Thoracic aorta (tissue), 2 donors: ENCODE data around the gene RDX. TPM values are rescaled to one million over a fixed set of nuclear protein-coding genes. Genes with fewer than 3 reads are reported as not detected.

Source experiments
- ATAC-seq: fragments of 150-250 bp; one replicate; pipeline ENCODE4 v1.8.0; 2017; ENCODE audit warnings: low read depth; ENCODE audit not compliant: insufficient number of reproducible peaks, low FRiP score
- DNase-seq: peaks from one replicate; pipeline ENCODE4 v3.0.0-alpha.2; 2020; ENCODE audit warnings: low spot score
- H3K27ac ChIP-seq, 2 donors: fragments of 200-600 bp; sonication (generic); 1 replicate in 1 of 2; 2 replicates in 1 of 2; pipeline ENCODE4 v1.5.1; 2016; ENCODE audit warnings: mild to moderate bottlenecking in 2 of 2, moderate library complexity in 2 of 2
- H3K27me3 ChIP-seq: fragments of 200-600 bp; sonication (generic); replicated peaks from 2 replicates; pipeline ENCODE4 v1.6.0; 2016; ENCODE audit warnings: mild to moderate bottlenecking; ENCODE audit not compliant: insufficient read depth
- H3K36me3 ChIP-seq: fragments of 200-600 bp; sonication (generic); one replicate; pipeline ENCODE4 v1.5.1; 2016
- H3K4me1 ChIP-seq, 2 donors: fragments of 200-600 bp; sonication (generic); 1 replicate in 1 of 2; 2 replicates in 1 of 2; pipeline versions ENCODE4 v1.5.1 to v1.6.0; 2016; ENCODE audit warnings: low read depth in 2 of 2, mild to moderate bottlenecking in 1 of 2; ENCODE audit not compliant: control insufficient read depth in 1 of 2
- H3K4me3 ChIP-seq: fragments of 200-600 bp; sonication (generic); 2 replicates; pipeline ENCODE4 v1.5.1; 2016; ENCODE audit warnings: mild to moderate bottlenecking
- H3K9me3 ChIP-seq: fragments of 200-600 bp; sonication (generic); 2 replicates; pipeline ENCODE4 v1.5.1; 2016
- CTCF ChIP-seq: fragments of 200-600 bp; sonication (generic); IDR thresholded peaks from one replicate; pipeline ENCODE4 v1.5.1; 2019; ENCODE audit warnings: antibody characterized with exemption
- total RNA-seq, 2 donors: library from RNA; depleted of rRNA; stranded (reverse); fragments of >200 nt; gene quantifications; one replicate each; pipeline versions ENCODE4 v1.1.0 to v1.2.3, GENCODE V29; 2016

Gene RDX
- total RNA-seq, 2 donors from 2014 or later: 54.4 to 86.8 TPM

- Histone ChIP-seq H3K4me1 (peaks cover 11 to 26% of the 10 kb centered on the region in 2 donors), H3K4me3 (no peak overlapping the region), H3K27me3 (no peaks in the 10 kb centered on the region), H3K27ac (no peak overlapping the region), H3K36me3 (no peaks in the 10 kb centered on the region), H3K9me3 (no peaks in the 10 kb centered on the region)
- no peak for ATAC-seq
- TF ChIP-seq CTCF: no peak
- DNase-seq: no peak
Measured at GRCh38 chr11:110298301-110298765, 1.9 kb upstream of the RDX start.

- no peak for ATAC-seq
- no peaks in the 10 kb centered on the region for H3K9me3 ChIP-seq
- TF ChIP-seq CTCF: no peak
- no peak for DNase-seq
- H3K4me3 ChIP-seq: no peak overlapping the region
- H3K4me1 ChIP-seq: peaks cover 14 to 31% of the 10 kb centered on the region in 2 donors
- no peak overlapping the region for H3K27ac ChIP-seq
- H3K36me3 ChIP-seq: no peaks in the 10 kb centered on the region
- H3K27me3 ChIP-seq: no peaks in the 10 kb centered on the region
Measured at GRCh38 chr11:110297726-110298300, 1.4 kb upstream of the RDX start.

GRCh38 chr11:110297076-110297725 lies 787 bp upstream of the RDX start:
- Histone ChIP-seq H3K36me3 (no peaks in the 10 kb centered on the region), H3K27ac (peak overlapping the region; percentile 96), H3K4me3 (peak overlapping the region; percentile 86), H3K27me3 (no peaks in the 10 kb centered on the region), H3K4me1 (peaks cover 16 to 34% of the 10 kb centered on the region in 2 donors), H3K9me3 (no peaks in the 10 kb centered on the region)
- DNase-seq (no peak), ATAC-seq (no peak)
- TF ChIP-seq CTCF: no peak

GRCh38 chr11:110295531-110296225 lies 736 bp downstream of the RDX start:
- H3K27ac ChIP-seq: peak overlapping the region; percentile 96
- no peaks in the 10 kb centered on the region for H3K9me3 ChIP-seq
- no peaks in the 10 kb centered on the region for H3K27me3 ChIP-seq
- ATAC-seq: no peak
- H3K4me1 ChIP-seq: peaks cover 16 to 34% of the 10 kb centered on the region in 2 donors
- no peak for DNase-seq
- peak overlapping the region; percentile 86 for H3K4me3 ChIP-seq
- no peak for TF ChIP-seq CTCF
- H3K36me3 ChIP-seq: no peaks in the 10 kb centered on the region

GRCh38 chr11:110295086-110295485 lies 1.3 kb downstream of the RDX start:
- Histone ChIP-seq H3K4me1 (peaks cover 16 to 34% of the 10 kb centered on the region in 2 donors), H3K9me3 (no peaks in the 10 kb centered on the region), H3K27ac (peak overlapping the region; percentile 96)

More at GRCh38 chr11:110295086-110295485, 1.3 kb downstream of the RDX start:
- H3K36me3 ChIP-seq: no peaks in the 10 kb centered on the region
- peak overlapping the region; percentile 86 for H3K4me3 ChIP-seq
- no peak for TF ChIP-seq CTCF
- no peak for ATAC-seq
- DNase-seq: no peak
- H3K27me3 ChIP-seq: no peaks in the 10 kb centered on the region
